ENCODE data around the gene SMPD3. TPM values are rescaled to one million over a fixed set of nuclear protein-coding genes. Genes with fewer than 3 reads are reported as not detected.

Gene SMPD3
- total RNA-seq, 1 experiment from 2014 or later, result 0.77 TPM

DNA sequence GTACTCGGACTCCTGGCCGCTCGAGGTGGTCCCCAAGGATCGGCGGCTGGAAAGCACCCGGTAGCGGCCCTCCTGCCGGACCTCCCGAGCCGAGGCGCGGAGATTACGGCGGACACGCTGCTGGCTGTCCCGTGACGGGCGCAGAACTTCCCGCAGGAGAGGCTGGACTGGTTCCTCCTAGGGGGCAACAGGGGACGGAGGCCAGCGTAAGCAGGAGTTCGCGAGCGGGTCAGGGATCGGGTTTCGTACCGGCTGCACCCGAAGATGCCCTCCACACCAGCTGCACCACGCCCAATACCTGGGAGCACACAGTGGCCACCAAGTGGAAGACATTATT is 137.9 kb downstream of the SMPD3 start:
- BruUV-seq (replicated peaks), result no TSS peak
- intact Hi-C loops (cut with micrococcal nuclease; ENCODE audit: unreplicated experiment) (no loop called here), in situ Hi-C loops (cut with HindIII; ENCODE audit: low pct_unique_long_range_greater_than_20kb, low sequenced_read_pairs) (no loop called here)
- DNase-seq (ENCODE audit: low read depth, low spot score) (no peak), ATAC-seq (peak; percentile 65)
- Histone ChIP-seq H3K27ac (ENCODE audit: low read length) (peak overlapping the region; percentile 82), H3K9me3 (ENCODE audit: control insufficient read depth, insufficient read depth, low read depth, low read length) (no peaks in the 10 kb centered on the region), H3K36me3 (ENCODE audit: control insufficient read depth, insufficient read depth, low read length) (peaks cover 10% of the 10 kb centered on the region), H3K4me3 (ENCODE audit: low read depth in 2 of 2, low read length in 2 of 2) (peak overlapping the region; percentile 85 to 94), H3K4me1 (ENCODE audit: control insufficient read depth, insufficient read depth, low read length) (peaks cover 6% of the 10 kb centered on the region), H3K27me3 (ENCODE audit: control insufficient read depth, insufficient read depth, low read length) (no peaks in the 10 kb centered on the region)
- CTCF ChIA-PET, result interaction anchor here (0.6 kb wide), 1 partner anchor 36 kb away, joined by 3 read pairs; no protein-coding TSS in a partner anchor
- TF ChIP-seq POLR2AphosphoS5 (IDR thresholded peaks at IDR 0.05; ENCODE audit: low read depth, low read length) (no peak), SIN3A (IDR thresholded peaks at IDR 0.05; ENCODE audit: borderline replicate concordance, insufficient read depth, low read depth, low read length) (no peak), TCF7L2 (IDR thresholded peaks at IDR 0.05; ENCODE audit: low read depth, low read length) (no peak)
- TF ChIP-seq, protein P1, sequence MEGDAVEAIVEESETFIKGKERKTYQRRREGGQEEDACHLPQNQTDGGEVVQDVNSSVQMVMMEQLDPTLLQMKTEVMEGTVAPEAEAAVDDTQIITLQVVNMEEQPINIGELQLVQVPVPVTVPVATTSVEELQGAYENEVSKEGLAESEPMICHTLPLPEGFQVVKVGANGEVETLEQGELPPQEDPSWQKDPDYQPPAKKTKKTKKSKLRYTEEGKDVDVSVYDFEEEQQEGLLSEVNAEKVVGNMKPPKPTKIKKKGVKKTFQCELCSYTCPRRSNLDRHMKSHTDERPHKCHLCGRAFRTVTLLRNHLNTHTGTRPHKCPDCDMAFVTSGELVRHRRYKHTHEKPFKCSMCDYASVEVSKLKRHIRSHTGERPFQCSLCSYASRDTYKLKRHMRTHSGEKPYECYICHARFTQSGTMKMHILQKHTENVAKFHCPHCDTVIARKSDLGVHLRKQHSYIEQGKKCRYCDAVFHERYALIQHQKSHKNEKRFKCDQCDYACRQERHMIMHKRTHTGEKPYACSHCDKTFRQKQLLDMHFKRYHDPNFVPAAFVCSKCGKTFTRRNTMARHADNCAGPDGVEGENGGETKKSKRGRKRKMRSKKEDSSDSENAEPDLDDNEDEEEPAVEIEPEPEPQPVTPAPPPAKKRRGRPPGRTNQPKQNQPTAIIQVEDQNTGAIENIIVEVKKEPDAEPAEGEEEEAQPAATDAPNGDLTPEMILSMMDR (IDR thresholded peaks at IDR 0.05), result no peak
- TF ChIP-seq, protein P2, sequence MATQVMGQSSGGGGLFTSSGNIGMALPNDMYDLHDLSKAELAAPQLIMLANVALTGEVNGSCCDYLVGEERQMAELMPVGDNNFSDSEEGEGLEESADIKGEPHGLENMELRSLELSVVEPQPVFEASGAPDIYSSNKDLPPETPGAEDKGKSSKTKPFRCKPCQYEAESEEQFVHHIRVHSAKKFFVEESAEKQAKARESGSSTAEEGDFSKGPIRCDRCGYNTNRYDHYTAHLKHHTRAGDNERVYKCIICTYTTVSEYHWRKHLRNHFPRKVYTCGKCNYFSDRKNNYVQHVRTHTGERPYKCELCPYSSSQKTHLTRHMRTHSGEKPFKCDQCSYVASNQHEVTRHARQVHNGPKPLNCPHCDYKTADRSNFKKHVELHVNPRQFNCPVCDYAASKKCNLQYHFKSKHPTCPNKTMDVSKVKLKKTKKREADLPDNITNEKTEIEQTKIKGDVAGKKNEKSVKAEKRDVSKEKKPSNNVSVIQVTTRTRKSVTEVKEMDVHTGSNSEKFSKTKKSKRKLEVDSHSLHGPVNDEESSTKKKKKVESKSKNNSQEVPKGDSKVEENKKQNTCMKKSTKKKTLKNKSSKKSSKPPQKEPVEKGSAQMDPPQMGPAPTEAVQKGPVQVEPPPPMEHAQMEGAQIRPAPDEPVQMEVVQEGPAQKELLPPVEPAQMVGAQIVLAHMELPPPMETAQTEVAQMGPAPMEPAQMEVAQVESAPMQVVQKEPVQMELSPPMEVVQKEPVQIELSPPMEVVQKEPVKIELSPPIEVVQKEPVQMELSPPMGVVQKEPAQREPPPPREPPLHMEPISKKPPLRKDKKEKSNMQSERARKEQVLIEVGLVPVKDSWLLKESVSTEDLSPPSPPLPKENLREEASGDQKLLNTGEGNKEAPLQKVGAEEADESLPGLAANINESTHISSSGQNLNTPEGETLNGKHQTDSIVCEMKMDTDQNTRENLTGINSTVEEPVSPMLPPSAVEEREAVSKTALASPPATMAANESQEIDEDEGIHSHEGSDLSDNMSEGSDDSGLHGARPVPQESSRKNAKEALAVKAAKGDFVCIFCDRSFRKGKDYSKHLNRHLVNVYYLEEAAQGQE (IDR thresholded peaks at IDR 0.05; ENCODE audit: insufficient read depth in 1 of 2, low read depth in 2 of 2, low read length in 1 of 2), result no peak
- POLR2A ChIA-PET, result interaction anchor here (1.0 kb wide), 1 partner anchor 10 kb away, joined by 4 read pairs; no protein-coding TSS in a partner anchor

DNA sequence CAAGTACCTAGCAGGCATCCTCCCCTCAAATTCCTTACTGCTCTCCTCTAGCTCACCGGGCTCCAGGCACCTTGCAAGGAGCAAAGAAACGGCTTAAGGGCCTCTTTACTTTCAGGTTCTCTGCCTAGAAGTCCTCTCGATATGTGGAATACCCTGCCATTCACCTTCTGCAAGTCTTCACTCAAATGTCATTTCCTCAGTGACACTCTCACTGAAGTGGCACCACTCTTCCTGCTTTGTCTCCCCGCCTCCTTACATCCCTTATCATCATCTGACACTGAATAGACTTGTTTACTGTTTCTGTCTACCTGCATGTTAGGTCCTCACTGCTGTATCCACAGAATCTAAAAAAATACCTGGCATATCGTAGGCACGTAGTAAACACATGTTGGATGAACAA is 138.5 kb downstream of the SMPD3 start:
- CTCF ChIA-PET, result no interaction called here
- ATAC-seq (no peak), DNase-seq (ENCODE audit: low read depth, low spot score) (no peak)
- H3K36me3 ChIP-seq (ENCODE audit: control insufficient read depth, insufficient read depth, low read length), result peaks cover 10% of the 10 kb centered on the region
- H3K27me3 ChIP-seq (ENCODE audit: control insufficient read depth, insufficient read depth, low read length), result no peaks in the 10 kb centered on the region
- no peaks in the 10 kb centered on the region for H3K9me3 ChIP-seq (ENCODE audit: control insufficient read depth, insufficient read depth, low read depth, low read length)
- H3K27ac ChIP-seq (ENCODE audit: low read length), result peak overlapping the region; percentile 82
- H3K4me3 ChIP-seq (ENCODE audit: low read depth in 2 of 2, low read length in 2 of 2), result peak overlapping the region; percentile 85 to 94
- intact Hi-C loops (cut with micrococcal nuclease; ENCODE audit: unreplicated experiment) (no loop called here), in situ Hi-C loops (cut with HindIII; ENCODE audit: low pct_unique_long_range_greater_than_20kb, low sequenced_read_pairs) (no loop called here)
- TF ChIP-seq SIN3A (IDR thresholded peaks at IDR 0.05; ENCODE audit: borderline replicate concordance, insufficient read depth, low read depth, low read length), result no peak
- TF ChIP-seq, protein P1 (IDR thresholded peaks at IDR 0.05), result no peak
- TF ChIP-seq, protein P2 (IDR thresholded peaks at IDR 0.05; ENCODE audit: insufficient read depth in 1 of 2, low read depth in 2 of 2, low read length in 1 of 2), result no peak
- TF ChIP-seq POLR2AphosphoS5 (IDR thresholded peaks at IDR 0.05; ENCODE audit: low read depth, low read length), result no peak
- no peak for TF ChIP-seq TCF7L2 (IDR thresholded peaks at IDR 0.05; ENCODE audit: low read depth, low read length)
- H3K4me1 ChIP-seq (ENCODE audit: control insufficient read depth, insufficient read depth, low read length), result peaks cover 6% of the 10 kb centered on the region
- BruUV-seq (replicated peaks), result TSS peak; percentile 77
- POLR2A ChIA-PET, result no interaction called here
